Liver (tissue), 9 donors: Measurements from ENCODE around the gene KIT. TPM values are rescaled to one million over a fixed set of nuclear protein-coding genes. Genes with fewer than 3 reads are reported as not detected.
A peak's percentile ranks its signal among the peaks of the same experiment; 100 is the strongest.
"Not testable (repeated sequence)": the region's sequence is repeated elsewhere in the genome, so short reads cannot be mapped to it uniquely, and the experiment has no call there.

Source experiments
- DNase-seq: peaks from one replicate; pipeline ENCODE4 v3.0.0-alpha.2; 2017; ENCODE audit warnings: low spot score
- H3K27ac ChIP-seq, 2 donors: one replicate each; pipeline ENCODE4 v1.7.0; 2013; ENCODE audit warnings: inconsistent platforms in 2 of 2, low read length in 2 of 2, control low read depth in 1 of 2, low read depth in 1 of 2, mild to moderate bottlenecking in 1 of 2
- H3K27me3 ChIP-seq, 4 donors: one replicate each; pipeline versions ENCODE4 v1.6.1 to v1.7.0; 2013; ENCODE audit warnings: low read length in 3 of 4, inconsistent platforms in 1 of 4, mild to moderate bottlenecking in 1 of 4, moderate library complexity in 1 of 4; ENCODE audit not compliant: control insufficient read depth in 4 of 4, insufficient read depth in 4 of 4
- H3K36me3 ChIP-seq, 4 donors: one replicate each; pipeline versions ENCODE4 v1.6.1 to v1.7.0; 2013; ENCODE audit warnings: low read length in 3 of 4, mild to moderate bottlenecking in 3 of 4, low read depth in 1 of 4, moderate library complexity in 1 of 4; ENCODE audit not compliant: control insufficient read depth in 4 of 4, insufficient read depth in 3 of 4
- H3K4me1 ChIP-seq, 4 donors: one replicate each; pipeline versions ENCODE4 v1.6.1 to v1.7.0; 2013; ENCODE audit warnings: low read length in 3 of 4, mild to moderate bottlenecking in 3 of 4, moderate library complexity in 1 of 4; ENCODE audit not compliant: control insufficient read depth in 4 of 4, insufficient read depth in 4 of 4
- H3K4me3 ChIP-seq, 3 donors: one replicate each; pipeline versions ENCODE4 v1.6.1 to v1.7.0; 2013; ENCODE audit warnings: low read length in 3 of 3, control low read depth in 1 of 3, low read depth in 1 of 3, mild to moderate bottlenecking in 1 of 3
- H3K9ac ChIP-seq, 2 donors: one replicate each; pipeline ENCODE4 v1.7.0; 2013; ENCODE audit warnings: low read length in 2 of 2, mild to moderate bottlenecking in 2 of 2, moderate library complexity in 2 of 2, control low read depth in 1 of 2, low read depth in 1 of 2
- H3K9me3 ChIP-seq, 4 donors: one replicate each; pipeline versions ENCODE4 v1.6.1 to v1.7.0; 2013; ENCODE audit warnings: low read length in 3 of 4; ENCODE audit not compliant: control insufficient read depth in 4 of 4
- EGR1 ChIP-seq, 2 donors: IDR thresholded peaks; 2 replicates each; pipeline ENCODE4 v1.6.1; 2016 to 2018; ENCODE audit warnings: antibody characterized with exemption in 2 of 2, low read depth in 2 of 2
- FOXA1 ChIP-seq: IDR thresholded peaks from 2 replicates; pipeline ENCODE4 v1.6.1; 2016; ENCODE audit warnings: antibody characterized with exemption
- FOXA2 ChIP-seq: IDR thresholded peaks from 2 replicates; pipeline ENCODE4 v1.6.1; 2016; ENCODE audit warnings: antibody characterized with exemption
- GABPA ChIP-seq, 2 donors: IDR thresholded peaks in 1 of 2; conservative IDR thresholded peaks in 1 of 2; 2 replicates each; pipeline ENCODE4 v1.6.1; 2016; ENCODE audit warnings: antibody characterized with exemption in 2 of 2, mild to moderate bottlenecking in 1 of 2, moderate library complexity in 1 of 2
- HNF4A ChIP-seq, 2 donors: conservative IDR thresholded peaks; 2 replicates each; pipeline ENCODE4 v1.6.1; 2016; ENCODE audit warnings: antibody characterized with exemption in 2 of 2, mild to moderate bottlenecking in 2 of 2
- JUND ChIP-seq, 2 donors: IDR thresholded peaks; 2 replicates each; pipeline ENCODE4 v1.6.1; 2016; ENCODE audit warnings: antibody characterized with exemption in 2 of 2
- NR2F2 ChIP-seq: IDR thresholded peaks from 2 replicates; pipeline ENCODE4 v1.6.1; 2016; ENCODE audit warnings: antibody characterized with exemption
- RAD21 ChIP-seq, 2 donors: IDR thresholded peaks; 2 replicates each; pipeline ENCODE4 v1.6.1; 2016; ENCODE audit warnings: antibody characterized with exemption in 2 of 2, mild to moderate bottlenecking in 2 of 2
- REST ChIP-seq: IDR thresholded peaks from 2 replicates; pipeline ENCODE4 v1.6.1; 2016; ENCODE audit warnings: antibody characterized with exemption, mild to moderate bottlenecking
- RXRA ChIP-seq, 2 donors: IDR thresholded peaks; 2 replicates each; pipeline ENCODE4 v1.6.1; 2017 to 2018; ENCODE audit warnings: antibody characterized with exemption in 2 of 2, mild to moderate bottlenecking in 1 of 2
- SP1 ChIP-seq: IDR thresholded peaks from 2 replicates; pipeline ENCODE4 v1.6.1; 2018; ENCODE audit warnings: antibody characterized with exemption, mild to moderate bottlenecking
- YY1 ChIP-seq: IDR thresholded peaks from 2 replicates; pipeline ENCODE4 v1.6.1; 2016; ENCODE audit warnings: antibody characterized with exemption, mild to moderate bottlenecking
- whole genome bisulfite sequencing: extraction: QIAGEN DNeasy Blood & Tissue Kit; methylation state at CpG from one replicate; pipeline ENCODE4 v1.1.7; 2013; 5-methylcytosine and 5-hydroxymethylcytosine counted together
- polyA plus RNA-seq, 2 donors: library from polyadenylated mRNA; stranded (reverse) in 1 of 2; unstranded in 1 of 2; fragments of 200-250 nt in 1 of 2; fragments of >200 nt in 1 of 2; fragmentation: Nextera tagmentation in 1 of 2; extraction: Ambion mirVana in 1 of 2; gene quantifications; one replicate each; pipeline versions ENCODE4 v1.2.1 to v1.2.3, GENCODE V29; 2013 to 2015
- total RNA-seq, 2 donors: library from RNA; depleted of rRNA; stranded (reverse); fragments of >200 nt; gene quantifications; one replicate each; pipeline ENCODE4 v1.2.3, GENCODE V29; 2014
- donor health status: healthy.
- donor health status: healthy.
- donor health status: healthy.
- donor health status: healthy.
- donor health status: healthy.

KIT gene
- total and polyA plus RNA-seq, 4 donors: 0.06 to 5.5 (median 0.96) TPM

- no peaks in the 10 kb centered on the region for H3K36me3 ChIP-seq
- no peak for DNase-seq
- H3K4me1 ChIP-seq: no peaks in the 10 kb centered on the region
- no peak overlapping the region for H3K4me3 ChIP-seq
- 57% methylated on average over 2 of the region's 2 CpGs for WGBS
- H3K9me3 ChIP-seq: no peaks in the 10 kb centered on the region
- peaks cover 0 to 3% (median 0%) of the 10 kb centered on the region in 4 donors for H3K27me3 ChIP-seq
- H3K27ac ChIP-seq: no peak overlapping the region
- no peak overlapping the region for H3K9ac ChIP-seq
- TF ChIP-seq NR2F2 (peak; percentile 46), YY1 (no peak), RXRA (IDR thresholded peaks at IDR 0.05) (no peak), REST (no peak), JUND (IDR thresholded peaks at IDR 0.05) (no peak), GABPA (IDR thresholded peaks at IDR 0.05 in 1 of 2, conservative IDR thresholded peaks at IDR 0.05 in 1 of 2) (no peak), EGR1 (IDR thresholded peaks at IDR 0.05; ENCODE audit: low read depth in 2 of 2) (no peak)
Measured at GRCh38 chr4:54625391-54625790, 32.4 kb upstream of the KIT start.

GRCh38 chr4:54626113-54626512 is 31.6 kb upstream of the KIT start:
- Histone ChIP-seq H3K36me3 (no peaks in the 10 kb centered on the region), H3K9me3 (no peaks in the 10 kb centered on the region), H3K4me1 (no peaks in the 10 kb centered on the region), H3K27ac (no peak overlapping the region), H3K9ac (no peak overlapping the region), H3K27me3 (peaks cover 0 to 5% (median 0%) of the 10 kb centered on the region in 4 donors), H3K4me3 (no peak overlapping the region)
- no peak for DNase-seq
- no peak for TF ChIP-seq HNF4A (conservative IDR thresholded peaks at IDR 0.05)
- no peak for TF ChIP-seq GABPA (IDR thresholded peaks at IDR 0.05 in 1 of 2, conservative IDR thresholded peaks at IDR 0.05 in 1 of 2)
- TF ChIP-seq FOXA1: no peak
- TF ChIP-seq SP1: no peak
- TF ChIP-seq FOXA2: no peak
- TF ChIP-seq REST: no peak
- WGBS: 46% methylated on average over 7 of the region's 7 CpGs

- no peak overlapping the region for H3K9ac ChIP-seq
- H3K9me3 ChIP-seq: peaks cover 0 to 3% (median 0%) of the 10 kb centered on the region in 4 donors
- H3K4me1 ChIP-seq: no peaks in the 10 kb centered on the region
- no peak overlapping the region for H3K4me3 ChIP-seq
- no peaks in the 10 kb centered on the region for H3K36me3 ChIP-seq
- TF ChIP-seq FOXA1 (no peak), JUND (IDR thresholded peaks at IDR 0.05) (no peak), YY1 (no peak), RAD21 (IDR thresholded peaks at IDR 0.05) (no peak), SP1 (no peak), GABPA (IDR thresholded peaks at IDR 0.05 in 1 of 2, conservative IDR thresholded peaks at IDR 0.05 in 1 of 2) (no peak), EGR1 (IDR thresholded peaks at IDR 0.05; ENCODE audit: low read depth in 2 of 2) (no peak), FOXA2 (no peak)
- no peak overlapping the region for H3K27ac ChIP-seq
- DNase-seq: no peak
- WGBS: 95% methylated on average over 29 of the region's 29 CpGs
- peaks cover 0 to 2% (median 0%) of the 10 kb centered on the region in 4 donors for H3K27me3 ChIP-seq
Measured at GRCh38 chr4:54632537-54632936, 25.2 kb upstream of the KIT start.

- not testable (repeated sequence) for H3K36me3 ChIP-seq, H3K9ac ChIP-seq, H3K4me3 ChIP-seq, H3K9me3 ChIP-seq, H3K27me3 ChIP-seq, H3K4me1 ChIP-seq, H3K27ac ChIP-seq, DNase-seq
- 82% methylated on average over 18 of the region's 18 CpGs for WGBS
Measured at GRCh38 chr4:54633102-54633740, 24.5 kb upstream of the KIT start.
